Measurements from ENCODE around the gene SHISA9.

Gene SHISA9

GRCh38 chr16:12959072-12959471, 57.7 kb downstream of the SHISA9 start:
- DNase-seq = no peak

GRCh38 chr16:12961626-12962025, 60.2 kb downstream of the SHISA9 start:
- no peak for DNase-seq

- DNase-seq = no peak
These were observed 63.1 kb downstream of the SHISA9 start for GRCh38 chr16:12964461-12964860.

- no peak for DNase-seq
These were observed 63.9 kb downstream of the SHISA9 start for GRCh38 chr16:12965274-12965804.

GRCh38 chr16:12971241-12971640, 69.8 kb downstream of the SHISA9 start:
- DNase-seq = no peak

GRCh38 chr16:12972246-12972645, 70.8 kb downstream of the SHISA9 start:
- DNase-seq = no peak

- no peak for DNase-seq
These were observed 74.4 kb downstream of the SHISA9 start for GRCh38 chr16:12975766-12976165.

- no peak for DNase-seq
These were observed 75.1 kb downstream of the SHISA9 start for GRCh38 chr16:12976496-12976895.

- no peak for DNase-seq
These were observed 75.5 kb downstream of the SHISA9 start for GRCh38 chr16:12976936-12977335.

GRCh38 chr16:12985516-12985915, 84.1 kb downstream of the SHISA9 start:
- no peak for DNase-seq

- DNase-seq = no peak
These were observed 86.7 kb downstream of the SHISA9 start for GRCh38 chr16:12988071-12988470.

- no peak for DNase-seq
These were observed 90.7 kb downstream of the SHISA9 start for GRCh38 chr16:12992066-12992465.

GRCh38 chr16:12994402-12994801, 93.0 kb downstream of the SHISA9 start:
- DNase-seq = no peak

GRCh38 chr16:12995721-12996372, 94.4 kb downstream of the SHISA9 start:
- no peak for DNase-seq

GRCh38 chr16:12998361-12999085, 97.1 kb downstream of the SHISA9 start:
- no peak for DNase-seq

- DNase-seq = no peak
These were observed 98.0 kb downstream of the SHISA9 start for GRCh38 chr16:12999368-12999767.

- DNase-seq = no peak
These were observed 104.4 kb downstream of the SHISA9 start for GRCh38 chr16:13005721-13006247.

- DNase-seq = no peak
These were observed 111.2 kb downstream of the SHISA9 start for GRCh38 chr16:13012601-13013000.

GRCh38 chr16:13013043-13013442, 111.6 kb downstream of the SHISA9 start:
- DNase-seq = no peak

GRCh38 chr16:13014476-13014875, 113.1 kb downstream of the SHISA9 start:
- no peak for DNase-seq

GRCh38 chr16:13018026-13018425, 116.6 kb downstream of the SHISA9 start:
- DNase-seq = no peak

- DNase-seq = no peak
These were observed 120.6 kb downstream of the SHISA9 start for GRCh38 chr16:13021996-13022395.

GRCh38 chr16:13029786-13030185, 128.4 kb downstream of the SHISA9 start:
- DNase-seq = no peak

GRCh38 chr16:13030769-13031168, 129.4 kb downstream of the SHISA9 start:
- DNase-seq = no peak
